H9 (cell line): ENCODE measurements around the gene KCNH1. TPM values are rescaled to one million over a fixed set of nuclear protein-coding genes. Genes with fewer than 3 reads are reported as not detected.

Experiments used
- DNase-seq: peaks from one replicate; pipeline ENCODE4 v3.0.0-alpha.2; 2017
- H2AFZ ChIP-seq: one replicate; pipeline ENCODE4 v1.6.1; 2013; ENCODE audit warnings: mild to moderate bottlenecking, low read length, control low read depth, moderate library complexity
- H2AK5ac ChIP-seq: 2 replicates; pipeline ENCODE4 v1.6.1; 2013; ENCODE audit warnings: low read length, control low read depth, mixed read lengths; ENCODE audit not compliant: insufficient read length
- H2BK120ac ChIP-seq: one replicate; pipeline ENCODE4 v1.6.1; 2013; ENCODE audit warnings: low read depth, mild to moderate bottlenecking, low read length, control low read depth, inconsistent platforms; ENCODE audit not compliant: poor library complexity, severe bottlenecking
- H2BK12ac ChIP-seq: 2 replicates; pipeline ENCODE4 v1.6.1; 2013; ENCODE audit warnings: low read length, control low read depth, mixed read lengths, low read depth; ENCODE audit not compliant: insufficient read length
- H2BK15ac ChIP-seq: 2 replicates; pipeline ENCODE4 v1.6.1; 2013; ENCODE audit warnings: low read depth, low read length, control low read depth
- H2BK20ac ChIP-seq: one replicate; pipeline ENCODE4 v1.6.1; 2013; ENCODE audit warnings: low read depth, mild to moderate bottlenecking, low read length, control low read depth, inconsistent platforms; ENCODE audit not compliant: poor library complexity, severe bottlenecking
- H2BK5ac ChIP-seq: 2 replicates; pipeline ENCODE4 v1.6.1; 2013; ENCODE audit warnings: low read length, control low read depth, mixed read lengths; ENCODE audit not compliant: insufficient read length
- H3K14ac ChIP-seq: 2 replicates; pipeline ENCODE4 v1.6.1; 2013; ENCODE audit warnings: low read length, control low read depth; ENCODE audit not compliant: insufficient read depth
- H3K18ac ChIP-seq: 2 replicates; pipeline ENCODE4 v1.6.1; 2013; ENCODE audit warnings: low read depth, mild to moderate bottlenecking, mixed read lengths, low read length, control low read depth; ENCODE audit not compliant: insufficient read length
- H3K23ac ChIP-seq: 2 replicates; pipeline ENCODE4 v1.6.1; 2013; ENCODE audit warnings: low read length, control low read depth, mixed read lengths, low read depth; ENCODE audit not compliant: insufficient read length
- H3K23me2 ChIP-seq: 2 replicates; pipeline ENCODE4 v1.6.1; 2013; ENCODE audit warnings: low read depth, mild to moderate bottlenecking, mixed read lengths, low read length, control low read depth; ENCODE audit not compliant: insufficient read length, poor library complexity, severe bottlenecking
- H3K27ac ChIP-seq: 2 replicates; pipeline ENCODE4 v1.5.1; 2013; ENCODE audit warnings: low read length, control low read depth, mixed read lengths, low read depth; ENCODE audit not compliant: insufficient read length
- H3K27me3 ChIP-seq: 2 replicates; pipeline ENCODE4 v1.6.1; 2013; ENCODE audit warnings: low read length, control low read depth, inconsistent platforms; ENCODE audit not compliant: insufficient read depth
- H3K4ac ChIP-seq: 2 replicates; pipeline ENCODE4 v1.6.1; 2013; ENCODE audit warnings: low read depth, mild to moderate bottlenecking, control low read depth, inconsistent platforms, low read length, moderate library complexity
- H3K4me1 ChIP-seq: 2 replicates; pipeline ENCODE4 v1.6.1; 2013; ENCODE audit warnings: low read length, control low read depth, inconsistent platforms; ENCODE audit not compliant: insufficient read depth
- H3K4me2 ChIP-seq: 2 replicates; pipeline ENCODE4 v1.6.1; 2013; ENCODE audit warnings: low read length, control low read depth, mixed read lengths; ENCODE audit not compliant: insufficient read length, insufficient read depth
- H3K56ac ChIP-seq: 2 replicates; pipeline ENCODE4 v1.6.1; 2013; ENCODE audit warnings: low read depth, mild to moderate bottlenecking, mixed read lengths, low read length, control low read depth; ENCODE audit not compliant: insufficient read length
- H3K79me1 ChIP-seq: 2 replicates; pipeline ENCODE4 v1.6.1; 2013; ENCODE audit warnings: low read depth, mild to moderate bottlenecking, moderate library complexity, low read length, control low read depth, inconsistent platforms; ENCODE audit not compliant: insufficient read depth, poor library complexity, severe bottlenecking
- H3K79me2 ChIP-seq: 2 replicates; pipeline ENCODE4 v1.6.1; 2013; ENCODE audit warnings: low read length, control low read depth, inconsistent platforms; ENCODE audit not compliant: insufficient read depth
- H3K9ac ChIP-seq: 2 replicates; pipeline ENCODE4 v1.6.1; 2013; ENCODE audit warnings: low read length, control low read depth, mixed read lengths; ENCODE audit not compliant: insufficient read length; ENCODE audit errors: extremely low read depth
- H3K9me3 ChIP-seq: one replicate; pipeline ENCODE4 v1.6.1; 2013; ENCODE audit warnings: low read depth, low read length, inconsistent platforms; ENCODE audit not compliant: control insufficient read depth
- H3T11ph ChIP-seq: one replicate; pipeline ENCODE4 v1.6.1; 2013; ENCODE audit warnings: mild to moderate bottlenecking, low read length, control low read depth, inconsistent platforms
- H4K20me1 ChIP-seq: one replicate; pipeline ENCODE4 v1.6.1; 2013; ENCODE audit not compliant: control insufficient read depth, insufficient read length, insufficient read depth
- H4K5ac ChIP-seq: 2 replicates; pipeline ENCODE4 v1.6.1; 2013; ENCODE audit warnings: low read depth, mild to moderate bottlenecking, mixed read lengths, low read length, control low read depth; ENCODE audit not compliant: insufficient read length
- H4K8ac ChIP-seq: replicated peaks from 2 replicates; pipeline ENCODE4 v1.6.1; 2013; ENCODE audit warnings: low read length, control low read depth, mixed read lengths, low read depth; ENCODE audit not compliant: insufficient read length
- H4K91ac ChIP-seq: 2 replicates; pipeline ENCODE4 v1.6.1; 2013; ENCODE audit warnings: low read depth, mild to moderate bottlenecking, moderate library complexity, mixed read lengths, low read length, control low read depth; ENCODE audit not compliant: insufficient read length
- H3K27ac Mint-ChIP-seq, 3 experiments: 2 replicates in 2 of 3; 3 replicates in 1 of 3; pipeline ENCODE4 v1.8.0; 2020 to 2021; ENCODE audit warnings: mixed read lengths in 3 of 3, mild to moderate bottlenecking in 1 of 3, moderate library complexity in 1 of 3
- H3K27me3 Mint-ChIP-seq: 2 replicates; pipeline ENCODE4 v1.8.0; 2021; ENCODE audit warnings: low read depth, mild to moderate bottlenecking, moderate library complexity, mixed read lengths
- H3K36me3 Mint-ChIP-seq, 3 experiments: 2 replicates in 2 of 3; 3 replicates in 1 of 3; pipeline ENCODE4 v1.8.0; 2020 to 2021; ENCODE audit warnings: low read depth in 3 of 3, mixed read lengths in 3 of 3; ENCODE audit not compliant: insufficient read depth in 1 of 3
- H3K4me1 Mint-ChIP-seq, 2 experiments: 2 replicates each; pipeline ENCODE4 v1.8.0; 2020; ENCODE audit warnings: mixed read lengths in 2 of 2
- H3K4me3 Mint-ChIP-seq, 2 experiments: 2 replicates in 1 of 2; 3 replicates in 1 of 2; pipeline ENCODE4 v1.8.0; 2020 to 2021; ENCODE audit warnings: mild to moderate bottlenecking in 2 of 2, mixed read lengths in 2 of 2, moderate library complexity in 1 of 2
- H3K9me3 Mint-ChIP-seq, 2 experiments: 2 replicates in 1 of 2; 3 replicates in 1 of 2; pipeline ENCODE4 v1.8.0; 2020; ENCODE audit warnings: mild to moderate bottlenecking in 2 of 2, mixed read lengths in 2 of 2, moderate library complexity in 1 of 2
- CTCF ChIP-seq: fragments of 200-600 bp; sonication (generic); conservative IDR thresholded peaks from 3 replicates; pipeline ENCODE4 v1.8.0; 2021; ENCODE audit warnings: antibody characterized with exemption, mild to moderate bottlenecking
- WGBS: extraction: QIAGEN DNeasy Blood & Tissue Kit; methylation state at CpG from one replicate; pipeline ENCODE4 v1.1.7; 2013; ENCODE audit warnings: missing lambda C conversion rate, low lambda C conversion rate, mixed read lengths; ENCODE audit not compliant: insufficient read length; ENCODE audit errors: extremely low coverage; 5-methylcytosine and 5-hydroxymethylcytosine counted together
- total RNA-seq: library from RNA; stranded (reverse); gene quantifications from 2 replicates; pipeline ENCODE4 v1.2.1, GENCODE V29; 2021

Gene KCNH1
- total RNA-seq, 1 experiment from 2014 or later: 0.11 TPM

GRCh38 chr1:210653771-210654170 is 480.2 kb downstream of the KCNH1 start:
- H2BK120ac ChIP-seq: no peak overlapping the region
- Mint-ChIP-seq H3K4me3 (no peak overlapping the region), H3K27ac (no peak overlapping the region), H3K27me3 (peaks cover 3% of the 10 kb centered on the region), H3K36me3 (0 out of 7 replicates have a peak, but pooled peaks cover 0 to 2% (median 0%) of the 10 kb centered on the region in 3 experiments), H3K9me3 (peaks cover 4 to 5% of the 10 kb centered on the region in 2 experiments; a peak in 3 of 5 replicates), H3K4me1 (peaks cover 3 to 9% of the 10 kb centered on the region in 2 experiments)
- H2BK12ac ChIP-seq: no peak overlapping the region
- no peak overlapping the region for H4K5ac ChIP-seq
- TF ChIP-seq CTCF: no peak
- H3K27ac ChIP-seq: no peak overlapping the region
- no peak overlapping the region for H2BK20ac ChIP-seq
- no peak overlapping the region for H3K56ac ChIP-seq
- no peak overlapping the region for H2BK5ac ChIP-seq
- no peak overlapping the region for H3K18ac ChIP-seq
- H4K91ac ChIP-seq: no peak overlapping the region
- no peaks in the 10 kb centered on the region for H3K79me1 ChIP-seq
- H3K9me3 ChIP-seq: no peaks in the 10 kb centered on the region
- H3K23me2 ChIP-seq: no peaks in the 10 kb centered on the region
- no peaks in the 10 kb centered on the region for H4K20me1 ChIP-seq
- no peak for DNase-seq
- H3K9ac ChIP-seq: no peak overlapping the region
- H3K14ac ChIP-seq: no peak overlapping the region
- no peak overlapping the region for H2AFZ ChIP-seq
- H2BK15ac ChIP-seq: no peak overlapping the region
- H3K4me1 ChIP-seq: no peaks in the 10 kb centered on the region
- H4K8ac ChIP-seq: no peak overlapping the region
- H2AK5ac ChIP-seq: no peak overlapping the region
- H3K79me2 ChIP-seq: no peaks in the 10 kb centered on the region
- no peak overlapping the region for H3K23ac ChIP-seq
- no peak overlapping the region for H3K4me2 ChIP-seq
- 75% methylated on average over 5 of the region's 6 CpGs for WGBS
- no peaks in the 10 kb centered on the region for H3K27me3 ChIP-seq
- H3K4ac ChIP-seq: no peak overlapping the region
- H3T11ph ChIP-seq: no peak overlapping the region
